A549 (cell line): ENCODE results near the gene ZNF827. TPM values are rescaled to one million over a fixed set of nuclear protein-coding genes. Genes with fewer than 3 reads are reported as not detected.

Source experiments
- ATAC-seq, 2 experiments: fragments of 200-7000 bp in 1 of 2; fragments of >200 bp in 1 of 2; cut with Nextera tagmentation in 1 of 2; cut with Tn5 transposase in 1 of 2; 3 replicates each; pipeline versions ENCODE4 v1.8.0 to v1.9.1; 2018 to 2020; ENCODE audit warnings: mild to moderate bottlenecking in 1 of 2, moderate library complexity in 1 of 2
- CTCF ChIA-PET: fragments of 300-600 bp; sonication (Branson Sonifier 250); formaldehyde crosslinking; extraction: SDS; loops from one replicate; lab custom pipeline; 2021; ENCODE audit warnings: antibody characterized with exemption, inconsistent platforms; lab: Yijun Ruan, JAX
- POLR2A ChIA-PET: fragments of 350-600 bp; formaldehyde crosslinking; extraction: SDS; loops from one replicate; lab custom pipeline; 2021; ENCODE audit warnings: antibody characterized with exemption, inconsistent platforms; lab: Yijun Ruan, JAX
- DNase-seq, 2 experiments: peaks; one replicate each; pipeline versions ENCODE4 v3.0.0 to v3.0.0-alpha.2; 2011 to 2016; ENCODE audit warnings: low read depth in 1 of 2, low spot score in 1 of 2
- FAIRE-seq: peaks from 2 replicates; lab custom pipeline; 2011; peaks lifted over from hg19 to GRCh38; lab: Jason Lieb, UNC
- H3K27ac ChIP-seq, 2 experiments: fragments of >200 bp; sonication (Bioruptor Twin); formaldehyde crosslinking; 3 replicates each; pipeline ENCODE4 v1.5.1; 2016 to 2017
- H3K4me1 ChIP-seq: fragments of >200 bp; sonication (Bioruptor Twin); formaldehyde crosslinking; 3 replicates; pipeline ENCODE4 v1.6.1; 2016
- H3K4me2 ChIP-seq: fragments of >200 bp; sonication (Bioruptor Twin); formaldehyde crosslinking; 3 replicates; pipeline ENCODE4 v1.6.1; 2016
- H3K4me3 ChIP-seq: fragments of >200 bp; sonication (Bioruptor Twin); formaldehyde crosslinking; 3 replicates; pipeline ENCODE4 v1.5.1; 2016
- H3K9me3 ChIP-seq: fragments of >200 bp; sonication (Bioruptor Twin); formaldehyde crosslinking; 3 replicates; pipeline ENCODE4 v1.6.1; 2016
- ATOH8 ChIP-seq: fragments of 250-450 bp; sonication (Bioruptor Pico); IDR thresholded peaks from 2 replicates; pipeline ENCODE4 v1.5.0; 2020; ENCODE audit warnings: low read depth, mild to moderate bottlenecking, moderate library complexity
- CEBPB ChIP-seq, 2 experiments: fragments of >200 bp in 1 of 2; sonication (Bioruptor Twin) in 1 of 2; formaldehyde crosslinking in 1 of 2; IDR thresholded peaks; 2 replicates each; pipeline ENCODE4 v1.6.1; 2012 to 2016
- CHD2 ChIP-seq: fragments of 150-350 bp; IDR thresholded peaks from 2 replicates; pipeline ENCODE4 v1.6.1; 2014; ENCODE audit warnings: low read length; ENCODE audit not compliant: partially characterized antibody
- CHD4 ChIP-seq: fragments of 200-600 bp; sonication (generic); IDR thresholded peaks from 2 replicates; pipeline ENCODE4 v1.6.1; 2016; ENCODE audit warnings: antibody characterized with exemption, mild to moderate bottlenecking, borderline replicate concordance
- EHMT2 ChIP-seq: fragments of 200-600 bp; sonication (generic); IDR thresholded peaks from 2 replicates; pipeline ENCODE4 v1.6.1; 2016; ENCODE audit warnings: antibody characterized with exemption, low read depth, mild to moderate bottlenecking, moderate library complexity
- FOSB ChIP-seq: fragments of 250-450 bp; sonication (Bioruptor Pico); IDR thresholded peaks from 2 replicates; pipeline ENCODE4 v1.5.0; 2020; ENCODE audit warnings: mild to moderate bottlenecking, moderate library complexity
- HDAC2 ChIP-seq: fragments of 200-600 bp; sonication (generic); IDR thresholded peaks from 2 replicates; pipeline ENCODE4 v1.6.1; 2016
- HES2 ChIP-seq: fragments of >200 bp; sonication (Bioruptor Twin); formaldehyde crosslinking; IDR thresholded peaks from 2 replicates; pipeline ENCODE4 v1.6.1; 2016
- HEYL ChIP-seq: fragments of 250-450 bp; sonication (Bioruptor Pico); IDR thresholded peaks from 2 replicates; pipeline ENCODE4 v1.8.0; 2021; ENCODE audit warnings: mild to moderate bottlenecking, moderate library complexity
- HOXB13 ChIP-seq: fragments of 250-450 bp; sonication (Bioruptor Pico); IDR thresholded peaks from 2 replicates; pipeline ENCODE4 v1.5.0; 2020; ENCODE audit warnings: low read depth, mild to moderate bottlenecking, moderate library complexity
- JUN ChIP-seq, 2 experiments: fragments of >200 bp; sonication (Bioruptor Twin); formaldehyde crosslinking; IDR thresholded peaks; 2 replicates in 1 of 2; 3 replicates in 1 of 2; pipeline ENCODE4 v1.6.1; 2016 to 2017
- KDM5A ChIP-seq: fragments of 200-600 bp; sonication (generic); IDR thresholded peaks from 2 replicates; pipeline ENCODE4 v1.6.1; 2016; ENCODE audit warnings: antibody characterized with exemption, mild to moderate bottlenecking
- MAX ChIP-seq: IDR thresholded peaks from 2 replicates; pipeline ENCODE4 v1.6.1; 2012
- MYC ChIP-seq: IDR thresholded peaks from 2 replicates; pipeline ENCODE4 v1.6.1; 2012; ENCODE audit warnings: mild to moderate bottlenecking, inconsistent platforms, low read length, improper control_type of control experiment, borderline replicate concordance
- NFE2L2 ChIP-seq: fragments of 150-350 bp; conservative IDR thresholded peaks from 2 replicates; pipeline ENCODE4 v1.6.1; 2014; ENCODE audit warnings: low read length
- NPAS2 ChIP-seq: fragments of 250-450 bp; sonication (Bioruptor Pico); IDR thresholded peaks from 2 replicates; pipeline ENCODE4 v1.8.0; 2022; ENCODE audit warnings: mild to moderate bottlenecking, moderate library complexity, borderline replicate concordance
- POLR2A ChIP-seq: IDR thresholded peaks from 2 replicates; pipeline ENCODE4 v1.6.1; 2012; ENCODE audit warnings: mild to moderate bottlenecking, low read length
- POLR2AphosphoS2 ChIP-seq: conservative IDR thresholded peaks from 2 replicates; pipeline ENCODE4 v1.6.1; 2012; ENCODE audit warnings: low read length, improper control_type of control experiment, inconsistent platforms
- RAD21 ChIP-seq, 2 experiments: fragments of >200 bp in 1 of 2; sonication (Bioruptor Twin) in 1 of 2; formaldehyde crosslinking in 1 of 2; IDR thresholded peaks in 1 of 2; conservative IDR thresholded peaks in 1 of 2; 2 replicates in 1 of 2; 3 replicates in 1 of 2; pipeline ENCODE4 v1.6.1; 2012 to 2018; ENCODE audit warnings: inconsistent platforms in 1 of 2
- SREBF2 ChIP-seq: fragments of 450-650 bp; IDR thresholded peaks from 2 replicates; pipeline ENCODE4 v1.6.1; 2014; ENCODE audit warnings: mild to moderate bottlenecking, moderate library complexity
- TP53 ChIP-seq: fragments of 250-450 bp; sonication (Bioruptor Pico); IDR thresholded peaks from 2 replicates; pipeline ENCODE4 v1.5.0; 2021; ENCODE audit warnings: mild to moderate bottlenecking, moderate library complexity
- WGBS: methylation state at CpG from one replicate; pipeline ENCODE4 v1.1.6; 2017; ENCODE audit errors: missing lambda C conversion rate; 5-methylcytosine and 5-hydroxymethylcytosine counted together
- polyA plus RNA-seq, 4 experiments: library from polyadenylated mRNA; depleted of rRNA in 3 of 4; stranded (reverse); fragments of >200 nt; fragmentation: RNase III in 1 of 4; extraction: RNeasy Plus Mini Kit Qiagen cat#74134 plus additional on column Dnase treatment in 1 of 4; gene quantifications; 2 replicates in 3 of 4; 3 replicates in 1 of 4; pipeline ENCODE4 v1.2.3, GENCODE V29; 2011 to 2017

Gene ZNF827
- polyA plus RNA-seq, 2 of the 4 experiments (the other 2 are of a cell fraction), result 3.8 to 4.2 TPM

- CTCF ChIA-PET, result interaction anchor here (0.8 to 1.2 kb wide), 3 partner anchors 9 to 57 kb away, joined by 3 to 4 read pairs (median 4); no protein-coding TSS in a partner anchor
- FAIRE-seq (no peak), ATAC-seq (no peak), DNase-seq (no peak)
- Histone ChIP-seq H3K4me1 (peaks cover 23% of the 10 kb centered on the region), H3K9me3 (no peaks in the 10 kb centered on the region), H3K4me2 (no peak overlapping the region), H3K4me3 (no peak overlapping the region), H3K27ac (no peak overlapping the region)
- 84% methylated on average over 2 of the region's 2 CpGs for WGBS
- no peak for TF ChIP-seq ATOH8 (CRISPR knock-in tag)
- TF ChIP-seq NPAS2 (CRISPR knock-in tag), result no peak
- no peak for TF ChIP-seq CHD4
- no peak for TF ChIP-seq CHD2
- POLR2A ChIA-PET, result no interaction called here
Measured at GRCh38 chr4:145743641-145744040, 195.0 kb downstream of the ZNF827 start.

- Histone ChIP-seq H3K4me1 (peaks cover 36% of the 10 kb centered on the region), H3K27ac (peak overlapping the region in 1 of 2 experiments; percentile 38; a peak in 3 of 6 replicates)
- FAIRE-seq, result no peak
- TF ChIP-seq MYC (no peak), POLR2A (no peak), FOSB (CRISPR knock-in tag) (no peak), ATOH8 (CRISPR knock-in tag) (no peak), MAX (no peak), NFE2L2 (no peak), NPAS2 (CRISPR knock-in tag) (no peak), CHD2 (no peak), POLR2AphosphoS2 (no peak), RAD21 (conservative IDR thresholded peaks at IDR 0.05 in 1 of 2, IDR thresholded peaks at IDR 0.05 in 1 of 2) (no peak), CEBPB (IDR thresholded peaks at IDR 0.05) (no peak), SREBF2 (no peak), HDAC2 (no peak), JUN (IDR thresholded peaks at IDR 0.05) (no peak), EHMT2 (no peak), KDM5A (no peak), HES2 (no peak), HEYL (no peak), HOXB13 (CRISPR knock-in tag) (no peak)
- TF ChIP-seq, all 56 proteins: peak for 0
- POLR2A ChIA-PET, result no interaction called here
- Histone ChIP-seq H3K4me2 (no peak overlapping the region; the same call in 2 of the 3 replicates), H3K4me3 (no peak overlapping the region), H3K9me3 (no peaks in the 10 kb centered on the region)
- 85% methylated on average over 2 of the region's 2 CpGs for WGBS
- DNase-seq (no peak), ATAC-seq (no peak)
- CTCF ChIA-PET, result no interaction called here
Measured at GRCh38 chr4:145740806-145741205, 197.8 kb downstream of the ZNF827 start.

GRCh38 chr4:145739845-145740244 is 198.8 kb downstream of the ZNF827 start:
- WGBS, result 0% methylated on average over 5 of the region's 5 CpGs
- no peaks in the 10 kb centered on the region for H3K9me3 ChIP-seq
- CTCF ChIA-PET, result no interaction called here
- peak in 1 of 2 experiments; percentile 69 for DNase-seq
- peak in 1 of 2 experiments; percentile 47; a peak in 3 of 6 replicates for ATAC-seq
- no peak overlapping the region for H3K4me3 ChIP-seq
- peak overlapping the region; percentile 36 to 64; a peak in 3 of 6 replicates for H3K27ac ChIP-seq
- TF ChIP-seq FOSB (CRISPR knock-in tag), result no peak
- TF ChIP-seq TP53, result no peak
- POLR2A ChIA-PET, result interaction anchor here (0.6 to 1.1 kb wide), 3 partner anchors 9 to 180 kb away, joined by 3 to 4 read pairs (median 3); no protein-coding TSS in a partner anchor
- H3K4me1 ChIP-seq, result peaks cover 45% of the 10 kb centered on the region
- no peak for FAIRE-seq
- H3K4me2 ChIP-seq, result peak overlapping the region; percentile 60
